ENCODE results near the gene AKAP8.

- TF ChIP-seq POLR2A (IDR thresholded peaks at IDR 0.05; ENCODE audit: low read depth, low read length) (no peak), USF2 (IDR thresholded peaks at IDR 0.05; ENCODE audit: low read depth, low read length) (no peak), CHD1 (IDR thresholded peaks at IDR 0.05; ENCODE audit: low read depth, low read length) (no peak), CTCF (conservative IDR thresholded peaks at IDR 0.05; ENCODE audit: low read depth, low read length) (no peak), SMC3 (IDR thresholded peaks at IDR 0.05; ENCODE audit: low read depth, low read length) (no peak), RFX5 (IDR thresholded peaks at IDR 0.05; ENCODE audit: low read depth, low read length) (no peak), RAD21 (IDR thresholded peaks at IDR 0.05; ENCODE audit: low read length) (no peak), CEBPB (IDR thresholded peaks at IDR 0.05; ENCODE audit: low read depth, low read length) (no peak), RCOR1 (IDR thresholded peaks at IDR 0.05; ENCODE audit: insufficient replicate concordance, low read length) (no peak)
Measured at GRCh38 chr19:15381429-15381828, 1.8 kb upstream of the AKAP8 start.

Measured in IMR-90 (cell line).